AG04450 (cell line): Measurements from ENCODE around the gene SEC31B. TPM values are rescaled to one million over a fixed set of nuclear protein-coding genes. Genes with fewer than 3 reads are reported as not detected.

Source experiments
- CTCF ChIA-PET: fragments of 300-600, 350-600 bp; formaldehyde crosslinking; extraction: SDS; loops from one replicate; lab custom pipeline; 2022; ENCODE audit warnings: antibody characterized with exemption, inconsistent platforms; lab: Charles Lee
- POLR2A ChIA-PET: fragments of 350-600 bp; formaldehyde crosslinking; extraction: SDS; loops from one replicate; lab custom pipeline; 2021; ENCODE audit warnings: antibody characterized with exemption, inconsistent platforms; lab: Yijun Ruan, JAX
- DNase-seq: peaks from one replicate; pipeline ENCODE4 v3.0.0-alpha.2; 2011; ENCODE audit warnings: low read depth, low spot score
- H3K27ac ChIP-seq: one replicate; pipeline ENCODE4 v1.5.1; 2012; ENCODE audit warnings: low read depth, low read length, control low read depth
- H3K27me3 ChIP-seq: one replicate; pipeline ENCODE4 v1.6.0; 2012; ENCODE audit warnings: low read length; ENCODE audit not compliant: control insufficient read depth, insufficient read depth
- H3K4me3 ChIP-seq: 2 replicates; pipeline ENCODE4 v1.5.1; 2011; ENCODE audit warnings: mild to moderate bottlenecking, low read depth, low read length, control low read depth
- H3K9me3 ChIP-seq: 2 replicates; pipeline ENCODE4 v1.5.1; 2012; ENCODE audit warnings: low read length; ENCODE audit not compliant: control insufficient read depth, insufficient read depth
- polyA minus RNA-seq: library from RNA; depleted of rRNA, polyadenylated mRNA; stranded (reverse); fragments of >200 nt; gene quantifications from 2 replicates; pipeline ENCODE4 v1.2.3, GENCODE V29; 2011; rRNA and poly(A)+ RNA removed
- polyA plus RNA-seq: library from polyadenylated mRNA; depleted of rRNA; stranded (reverse); fragments of >200 nt; gene quantifications from 2 replicates; pipeline ENCODE4 v1.2.3, GENCODE V29; 2011; rRNA removed
- TF ChIP-seq, protein P1 (sequence below): IDR thresholded peaks from 2 replicates; pipeline ENCODE4 v1.5.1; 2011; ENCODE audit warnings: low read depth, low read length, control low read depth, inconsistent platforms

SEC31B gene, protein sequence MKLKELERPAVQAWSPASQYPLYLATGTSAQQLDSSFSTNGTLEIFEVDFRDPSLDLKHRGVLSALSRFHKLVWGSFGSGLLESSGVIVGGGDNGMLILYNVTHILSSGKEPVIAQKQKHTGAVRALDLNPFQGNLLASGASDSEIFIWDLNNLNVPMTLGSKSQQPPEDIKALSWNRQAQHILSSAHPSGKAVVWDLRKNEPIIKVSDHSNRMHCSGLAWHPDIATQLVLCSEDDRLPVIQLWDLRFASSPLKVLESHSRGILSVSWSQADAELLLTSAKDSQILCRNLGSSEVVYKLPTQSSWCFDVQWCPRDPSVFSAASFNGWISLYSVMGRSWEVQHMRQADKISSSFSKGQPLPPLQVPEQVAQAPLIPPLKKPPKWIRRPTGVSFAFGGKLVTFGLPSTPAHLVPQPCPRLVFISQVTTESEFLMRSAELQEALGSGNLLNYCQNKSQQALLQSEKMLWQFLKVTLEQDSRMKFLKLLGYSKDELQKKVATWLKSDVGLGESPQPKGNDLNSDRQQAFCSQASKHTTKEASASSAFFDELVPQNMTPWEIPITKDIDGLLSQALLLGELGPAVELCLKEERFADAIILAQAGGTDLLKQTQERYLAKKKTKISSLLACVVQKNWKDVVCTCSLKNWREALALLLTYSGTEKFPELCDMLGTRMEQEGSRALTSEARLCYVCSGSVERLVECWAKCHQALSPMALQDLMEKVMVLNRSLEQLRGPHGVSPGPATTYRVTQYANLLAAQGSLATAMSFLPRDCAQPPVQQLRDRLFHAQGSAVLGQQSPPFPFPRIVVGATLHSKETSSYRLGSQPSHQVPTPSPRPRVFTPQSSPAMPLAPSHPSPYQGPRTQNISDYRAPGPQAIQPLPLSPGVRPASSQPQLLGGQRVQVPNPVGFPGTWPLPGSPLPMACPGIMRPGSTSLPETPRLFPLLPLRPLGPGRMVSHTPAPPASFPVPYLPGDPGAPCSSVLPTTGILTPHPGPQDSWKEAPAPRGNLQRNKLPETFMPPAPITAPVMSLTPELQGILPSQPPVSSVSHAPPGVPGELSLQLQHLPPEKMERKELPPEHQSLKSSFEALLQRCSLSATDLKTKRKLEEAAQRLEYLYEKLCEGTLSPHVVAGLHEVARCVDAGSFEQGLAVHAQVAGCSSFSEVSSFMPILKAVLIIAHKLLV
- polyA plus RNA-seq (4.3 and 4.8 TPM in 2 replicates), polyA minus RNA-seq (4.2 TPM in 2 replicates)

DNA sequence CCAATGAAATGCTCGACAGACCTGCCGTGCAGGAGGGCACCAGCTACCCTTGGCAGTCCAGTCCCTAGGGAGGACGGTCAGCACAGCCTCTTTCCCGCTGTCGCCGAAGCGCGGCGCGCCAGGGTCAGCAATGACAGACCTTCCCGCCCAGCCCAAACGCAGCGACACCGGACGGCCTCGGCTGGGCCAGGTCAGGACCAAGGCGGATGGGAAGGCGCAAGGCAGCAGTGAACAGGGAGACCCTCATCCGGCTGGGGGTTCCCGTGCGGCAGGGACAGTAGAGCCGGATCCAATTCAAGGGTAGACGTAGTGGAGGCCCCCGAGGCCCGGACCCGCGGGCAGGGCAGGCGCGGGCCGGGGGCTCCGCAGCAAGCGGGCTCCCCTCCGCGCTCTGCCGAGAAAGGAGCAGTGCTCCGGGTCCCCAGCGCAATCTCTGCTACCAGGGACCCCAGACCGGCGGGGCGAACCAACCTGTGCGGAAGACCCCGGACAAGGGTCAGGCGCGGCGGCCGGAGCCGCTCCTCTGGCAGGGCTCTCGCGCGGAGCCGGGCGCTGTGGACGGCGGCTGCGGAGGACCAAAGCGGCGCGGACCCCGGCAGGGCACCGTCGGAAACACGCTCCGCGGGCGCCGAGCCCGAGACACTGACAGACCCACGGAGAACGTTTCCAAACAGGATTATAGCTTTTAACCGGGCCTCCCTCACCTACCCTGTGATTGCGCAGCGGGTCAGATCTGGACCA lies at the start of gene SEC31B:
Gene SEC31B (minus strand): TSS at position 551 of the 741 bp plus-strand sequence. CDS start 2,909 bp downstream, outside the sequence.
- H3K9me3 ChIP-seq, result no peaks in the 10 kb centered on the region; the same call in 1 of the 2 replicates
- TF ChIP-seq, protein P1, sequence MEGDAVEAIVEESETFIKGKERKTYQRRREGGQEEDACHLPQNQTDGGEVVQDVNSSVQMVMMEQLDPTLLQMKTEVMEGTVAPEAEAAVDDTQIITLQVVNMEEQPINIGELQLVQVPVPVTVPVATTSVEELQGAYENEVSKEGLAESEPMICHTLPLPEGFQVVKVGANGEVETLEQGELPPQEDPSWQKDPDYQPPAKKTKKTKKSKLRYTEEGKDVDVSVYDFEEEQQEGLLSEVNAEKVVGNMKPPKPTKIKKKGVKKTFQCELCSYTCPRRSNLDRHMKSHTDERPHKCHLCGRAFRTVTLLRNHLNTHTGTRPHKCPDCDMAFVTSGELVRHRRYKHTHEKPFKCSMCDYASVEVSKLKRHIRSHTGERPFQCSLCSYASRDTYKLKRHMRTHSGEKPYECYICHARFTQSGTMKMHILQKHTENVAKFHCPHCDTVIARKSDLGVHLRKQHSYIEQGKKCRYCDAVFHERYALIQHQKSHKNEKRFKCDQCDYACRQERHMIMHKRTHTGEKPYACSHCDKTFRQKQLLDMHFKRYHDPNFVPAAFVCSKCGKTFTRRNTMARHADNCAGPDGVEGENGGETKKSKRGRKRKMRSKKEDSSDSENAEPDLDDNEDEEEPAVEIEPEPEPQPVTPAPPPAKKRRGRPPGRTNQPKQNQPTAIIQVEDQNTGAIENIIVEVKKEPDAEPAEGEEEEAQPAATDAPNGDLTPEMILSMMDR, result no peak
- ChIA-PET POLR2A (interaction anchor here (1.1 kb wide), 3 partner anchors 16 to 173 kb away, joined by 3 to 5 read pairs (median 4); partner anchors contain the start of genes HIF1AN and SCD), CTCF (interaction anchor here (0.6 to 8.5 kb wide), 37 partner anchors 8 to 366 kb away, joined by 3 to 137 read pairs (median 7); partner anchors contain the start of genes BLOC1S2, HIF1AN and SCD)
- H3K4me3 ChIP-seq, result peak within 1 kb of the TSS; percentile 40
- H3K27ac ChIP-seq, result no peak within 1 kb of the TSS
- DNase-seq, result no peak
- no peaks in the 10 kb centered on the region for H3K27me3 ChIP-seq

DNA sequence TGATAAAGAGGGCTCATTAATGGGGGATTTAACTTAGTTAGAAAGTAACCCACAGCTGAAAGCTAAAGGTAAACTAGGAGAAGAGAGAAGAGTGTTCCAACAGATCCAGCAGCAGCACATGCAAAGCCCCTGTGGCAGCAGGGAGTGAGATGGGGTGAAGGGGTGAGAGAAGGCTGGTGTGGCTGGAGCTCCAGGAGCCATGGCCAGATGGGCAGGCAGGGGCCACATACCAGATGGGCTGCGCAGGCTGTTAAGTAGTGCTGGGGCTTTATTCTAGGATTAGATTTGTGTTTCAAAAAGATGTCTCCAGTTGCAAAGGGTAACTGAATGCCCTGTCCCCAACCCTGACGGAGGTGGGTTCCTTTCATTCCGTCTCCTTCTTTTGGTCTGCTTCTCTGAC lies 49.3 kb upstream of the SEC31B start:
- Histone ChIP-seq H3K9me3 (no peaks in the 10 kb centered on the region), H3K27me3 (peaks cover 68% of the 10 kb centered on the region), H3K27ac (no peak overlapping the region), H3K4me3 (no peak overlapping the region)
- TF ChIP-seq, protein P1, result no peak
- ChIA-PET CTCF (no interaction called here), POLR2A (no interaction called here)
- DNase-seq, result no peak

DNA sequence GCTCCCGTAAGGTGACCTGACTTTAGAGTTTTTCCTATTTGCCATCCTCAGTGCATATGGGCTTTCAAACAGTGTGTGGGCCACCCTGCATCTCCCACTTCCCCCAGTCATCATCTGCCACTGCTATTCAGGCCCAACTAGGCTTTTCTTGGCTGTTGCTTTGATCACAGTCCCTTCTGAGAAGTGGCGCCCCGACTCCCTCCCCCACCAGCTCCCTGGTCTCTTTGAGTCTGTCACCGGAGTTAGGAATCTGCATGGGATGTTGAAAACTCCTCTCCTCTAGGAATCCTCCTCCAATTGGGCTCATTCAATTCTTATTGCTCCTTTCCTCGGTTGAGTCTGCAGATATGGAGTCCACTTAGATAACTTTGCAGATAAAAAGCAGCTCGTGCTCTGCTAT lies 48.2 kb upstream of the SEC31B start:
- no peak for DNase-seq
- H3K4me3 ChIP-seq, result no peak overlapping the region
- no peaks in the 10 kb centered on the region; the same call in 1 of the 2 replicates for H3K9me3 ChIP-seq
- TF ChIP-seq, protein P1, result no peak
- H3K27me3 ChIP-seq, result peaks cover 70% of the 10 kb centered on the region
- H3K27ac ChIP-seq, result no peak overlapping the region
- ChIA-PET POLR2A (no interaction called here), CTCF (interaction anchor here (1.1 kb wide), 1 partner anchor 311 kb away, joined by 3 read pairs; no protein-coding TSS in a partner anchor)

DNA sequence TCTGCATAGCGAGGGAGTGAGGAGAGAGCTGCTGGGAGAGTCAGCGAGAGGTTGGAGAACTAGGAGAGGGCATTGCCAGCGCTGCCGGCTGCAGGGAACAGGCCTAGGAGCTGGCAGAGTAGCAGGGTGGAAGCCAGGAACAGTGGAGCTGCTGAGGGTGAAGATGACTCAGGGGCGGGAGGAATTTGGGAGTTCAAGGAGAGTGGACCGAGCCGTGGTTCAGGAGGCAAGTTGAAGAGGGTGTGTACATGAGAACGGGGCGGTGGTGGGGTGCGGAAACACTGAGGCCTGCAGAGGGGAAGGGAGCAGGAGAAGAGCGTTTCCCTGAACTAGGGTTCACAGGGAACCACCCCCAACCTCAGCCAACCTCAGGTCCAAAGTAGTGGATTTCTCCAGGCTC lies 47.6 kb upstream of the SEC31B start:
- POLR2A ChIA-PET, result no interaction called here
- no peak for DNase-seq
- TF ChIP-seq, protein P1, result no peak
- Histone ChIP-seq H3K27ac (no peak overlapping the region), H3K27me3 (peaks cover 73% of the 10 kb centered on the region), H3K4me3 (no peak overlapping the region), H3K9me3 (peaks cover 6% of the 10 kb centered on the region)
- CTCF ChIA-PET, result no interaction called here
